Thymus (tissue), 11 donors: ENCODE measurements around the gene WDR90. TPM values are rescaled to one million over a fixed set of nuclear protein-coding genes. Genes with fewer than 3 reads are reported as not detected.
A peak's percentile ranks its signal among the peaks of the same experiment; 100 is the strongest.

Experiments used
- DNase-seq, 9 donors: peaks; one replicate each; pipeline ENCODE4 v3.0.0-alpha.2; 2013; ENCODE audit warnings: low spot score in 9 of 9, low read depth in 6 of 9, missing footprints in 1 of 9
- H3K27ac ChIP-seq, 2 donors: one replicate each; pipeline ENCODE4 v1.5.1; 2013; ENCODE audit warnings: control low read depth in 1 of 2, low read depth in 1 of 2, low read length in 1 of 2, mild to moderate bottlenecking in 1 of 2, moderate library complexity in 1 of 2
- H3K27me3 ChIP-seq, 2 donors: one replicate each; pipeline ENCODE4 v1.5.1; 2013; ENCODE audit warnings: low read length in 1 of 2; ENCODE audit not compliant: control insufficient read depth in 2 of 2, insufficient read depth in 1 of 2
- H3K36me3 ChIP-seq, 2 donors: one replicate each; pipeline ENCODE4 v1.5.1; 2013; ENCODE audit warnings: low read length in 1 of 2, mild to moderate bottlenecking in 1 of 2, moderate library complexity in 1 of 2; ENCODE audit not compliant: control insufficient read depth in 2 of 2, insufficient read depth in 2 of 2
- H3K4me1 ChIP-seq, 2 donors: one replicate each; pipeline ENCODE4 v1.5.1; 2013; ENCODE audit warnings: low read length in 2 of 2; ENCODE audit not compliant: control insufficient read depth in 2 of 2, insufficient read depth in 2 of 2
- H3K4me3 ChIP-seq, 2 donors: one replicate each; pipeline ENCODE4 v1.5.1; 2013; ENCODE audit warnings: low read length in 2 of 2, control low read depth in 1 of 2, mild to moderate bottlenecking in 1 of 2
- H3K9me3 ChIP-seq, 2 donors: one replicate each; pipeline ENCODE4 v1.5.1; 2013; ENCODE audit warnings: low read length in 1 of 2, mild to moderate bottlenecking in 1 of 2; ENCODE audit not compliant: control insufficient read depth in 2 of 2, insufficient read depth in 1 of 2
- WGBS: extraction: QIAGEN DNeasy Blood & Tissue Kit; methylation state at CpG from one replicate; pipeline ENCODE4 v1.1.7; 2013; 5-methylcytosine and 5-hydroxymethylcytosine counted together
- polyA plus RNA-seq: library from polyadenylated mRNA; stranded (reverse); fragments of 200-250 nt; gene quantifications from one replicate; pipeline ENCODE4 v1.2.3, GENCODE V29; 2013
- total RNA-seq: library from RNA; stranded (reverse); fragments of 120-200 nt; gene quantifications from one replicate; pipeline ENCODE4 v1.2.4, GENCODE V29; 2013
- donor health status: healthy.

The WDR90 gene
- total and polyA plus RNA-seq, 2 donors: 10.1 to 22.6 TPM

GRCh38 chr16:695355-696089, 46.4 kb downstream of the WDR90 start:
- peaks cover 0 to 10% of the 10 kb centered on the region in 2 donors for H3K9me3 ChIP-seq
- H3K27me3 ChIP-seq: peaks cover 64 to 94% of the 10 kb centered on the region in 2 donors
- H3K4me3 ChIP-seq: peak overlapping the region; percentile 42 to 54
- WGBS: 4% methylated on average over 71 of the region's 71 CpGs
- no peaks in the 10 kb centered on the region for H3K36me3 ChIP-seq
- peaks cover 20 to 28% of the 10 kb centered on the region in 2 donors for H3K4me1 ChIP-seq
- H3K27ac ChIP-seq: peak overlapping the region in 1 of 2 donors; percentile 19
- peak in 2 of 9 donors; percentile 61 to 69 for DNase-seq

DNA sequence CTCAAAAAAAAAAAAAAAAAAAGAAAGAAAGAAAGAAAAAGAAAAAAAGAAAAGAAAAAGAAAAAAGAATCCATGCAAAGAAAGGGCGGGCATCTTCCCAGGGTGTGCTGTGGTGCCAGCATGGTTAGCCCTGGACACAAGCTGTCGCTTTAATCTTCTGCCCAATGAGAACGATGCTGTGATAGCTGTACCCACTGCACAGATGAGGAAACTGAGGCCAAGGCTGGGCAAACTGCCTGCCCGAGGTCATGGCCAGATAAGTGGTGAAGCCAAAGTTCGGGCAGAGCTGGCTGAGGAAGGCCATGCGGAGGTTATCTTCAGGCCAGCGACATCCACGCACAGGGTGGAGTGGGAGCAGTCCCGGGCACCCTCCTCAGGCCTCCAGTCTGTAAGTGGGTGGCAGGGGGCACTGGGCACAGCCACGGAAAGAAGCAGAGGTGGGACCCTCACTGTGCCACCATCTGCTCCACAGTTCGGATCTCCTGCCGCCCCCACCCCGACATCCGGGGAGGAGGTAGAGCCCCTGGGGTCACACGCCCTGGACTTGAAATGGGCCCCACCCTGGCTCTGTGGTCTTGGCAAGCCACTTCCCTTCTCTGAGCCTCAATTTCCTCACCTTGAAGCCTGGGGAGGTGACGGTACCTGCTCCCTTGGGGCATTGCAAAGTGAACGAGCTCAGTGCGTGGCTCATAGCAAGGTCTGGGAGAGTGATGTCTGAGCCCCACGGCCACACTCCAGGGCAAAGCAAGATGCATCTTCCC, 49.9 kb downstream of the WDR90 start:
- H3K4me1 ChIP-seq: peaks cover 16 to 22% of the 10 kb centered on the region in 2 donors
- H3K9me3 ChIP-seq: peaks cover 0 to 14% of the 10 kb centered on the region in 2 donors
- H3K36me3 ChIP-seq: no peaks in the 10 kb centered on the region
- no peak overlapping the region for H3K4me3 ChIP-seq
- H3K27me3 ChIP-seq: peaks cover 72 to 96% of the 10 kb centered on the region in 2 donors
- DNase-seq: no peak
- 78% methylated on average over 19 of the region's 19 CpGs for whole genome bisulfite sequencing
- H3K27ac ChIP-seq: no peak overlapping the region

DNA sequence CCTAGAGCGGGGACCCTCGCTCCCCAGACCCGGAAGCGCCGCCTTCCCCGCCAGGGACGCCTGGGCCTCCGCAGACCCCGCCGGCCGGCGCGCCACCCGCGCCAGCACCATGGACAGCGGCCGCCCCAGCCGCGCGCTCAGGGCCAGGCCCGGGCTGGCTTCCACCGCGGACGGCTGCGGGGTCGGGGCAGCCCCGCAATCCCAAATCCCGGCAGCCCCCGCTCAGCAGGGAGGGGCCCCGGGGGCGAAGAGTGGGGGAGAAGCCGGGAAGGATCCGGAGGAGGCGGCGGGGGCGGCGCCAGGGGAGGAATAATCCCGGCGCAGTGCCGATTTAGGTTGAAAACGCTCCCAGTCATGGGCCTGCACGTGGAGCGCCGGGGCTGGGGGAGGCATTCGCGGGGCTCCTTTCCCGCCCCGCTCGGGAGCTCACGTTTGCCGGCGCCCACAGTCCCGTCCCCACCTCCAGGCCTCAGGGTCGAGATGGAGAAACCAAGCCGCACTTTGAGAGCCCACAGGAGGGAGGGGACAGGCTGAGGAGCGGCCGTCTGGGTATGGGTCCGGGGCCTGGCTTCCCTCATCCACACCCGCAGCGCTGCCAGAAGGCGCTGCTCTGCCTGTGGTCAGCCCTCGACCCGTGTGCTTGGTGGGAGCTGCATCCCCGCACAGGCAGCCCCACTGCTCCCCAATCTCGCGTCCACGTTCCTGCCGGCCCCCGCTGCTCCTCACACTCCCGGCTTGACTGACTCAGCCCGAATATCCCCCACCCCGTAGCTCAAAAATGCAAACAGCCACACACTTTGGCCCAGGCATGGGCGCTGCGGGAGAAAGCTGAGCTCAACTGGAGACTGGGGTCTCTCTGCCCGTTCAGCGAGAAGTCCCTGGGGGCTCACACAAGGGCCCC, 51.8 kb downstream of the WDR90 start:
- Histone ChIP-seq H3K9me3 (peaks cover 1 to 4% of the 10 kb centered on the region in 2 donors), H3K27ac (no peak overlapping the region), H3K4me3 (no peak overlapping the region), H3K27me3 (peaks cover 73 to 92% of the 10 kb centered on the region in 2 donors), H3K4me1 (peaks cover 2 to 9% of the 10 kb centered on the region in 2 donors), H3K36me3 (no peaks in the 10 kb centered on the region)
- 9% methylated on average over 76 of the region's 76 CpGs for WGBS
- DNase-seq: peak in 2 of 9 donors; percentile 64 to 68

DNA sequence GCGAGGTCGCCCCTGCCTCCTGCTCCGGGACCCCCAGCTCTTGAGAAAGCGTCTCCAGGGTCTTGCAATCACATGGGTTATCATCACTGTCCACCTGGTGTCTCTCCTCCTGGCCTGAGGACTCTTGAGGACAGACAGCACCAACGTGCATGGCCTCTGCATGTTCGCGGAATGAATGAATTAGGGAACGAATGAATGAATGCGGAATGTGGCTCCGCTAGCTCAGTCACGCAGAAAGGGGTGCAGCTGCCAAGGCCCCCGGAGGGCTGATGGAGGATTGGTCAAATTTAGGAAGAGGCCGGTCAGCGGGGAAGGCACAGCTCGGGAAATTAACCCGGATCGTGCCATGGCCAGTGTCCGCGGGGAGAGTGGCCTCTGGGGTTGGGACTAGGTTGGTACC, 53.2 kb downstream of the WDR90 start:
- no peaks in the 10 kb centered on the region for H3K36me3 ChIP-seq
- no peak overlapping the region for H3K4me3 ChIP-seq
- no peak overlapping the region for H3K27ac ChIP-seq
- WGBS: 87% methylated on average over 19 of the region's 19 CpGs
- H3K4me1 ChIP-seq: peaks cover 4 to 6% of the 10 kb centered on the region in 2 donors
- H3K27me3 ChIP-seq: peaks cover 75 to 93% of the 10 kb centered on the region in 2 donors
- DNase-seq: no peak
- peaks cover 1 to 4% of the 10 kb centered on the region in 2 donors for H3K9me3 ChIP-seq

- no peaks in the 10 kb centered on the region for H3K36me3 ChIP-seq
- peaks cover 4 to 6% of the 10 kb centered on the region in 2 donors for H3K4me1 ChIP-seq
- no peak overlapping the region for H3K27ac ChIP-seq
- peaks cover 1 to 4% of the 10 kb centered on the region in 2 donors for H3K9me3 ChIP-seq
- H3K4me3 ChIP-seq: no peak overlapping the region
- peaks cover 76 to 93% of the 10 kb centered on the region in 2 donors for H3K27me3 ChIP-seq
- DNase-seq: no peak
- WGBS: 85% methylated on average over 12 of the region's 12 CpGs
These were observed 54.2 kb downstream of the WDR90 start for GRCh38 chr16:703406-703805.

DNA sequence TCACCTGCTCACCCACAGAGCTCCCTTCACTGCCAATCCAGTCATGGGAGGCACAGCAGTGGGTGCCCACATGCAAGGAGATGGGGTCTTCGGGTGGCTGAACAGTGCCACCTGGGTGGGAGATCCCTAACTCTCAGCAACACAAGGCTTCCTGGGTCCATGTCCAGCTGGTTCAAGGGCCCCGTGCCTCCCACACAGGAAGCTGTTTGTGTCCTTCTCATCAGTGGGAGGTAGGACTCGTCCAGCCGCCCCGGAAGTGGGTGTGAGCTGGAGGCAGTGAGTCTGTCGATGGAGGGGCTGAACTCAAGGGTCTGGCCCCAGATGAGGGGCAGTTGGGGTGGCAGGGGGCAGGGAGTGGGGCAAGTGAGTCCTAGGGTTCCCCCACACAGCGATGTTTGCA, 54.9 kb downstream of the WDR90 start:
- no peak for DNase-seq
- Histone ChIP-seq H3K9me3 (peaks cover 1 to 4% of the 10 kb centered on the region in 2 donors), H3K4me3 (no peak overlapping the region), H3K36me3 (no peaks in the 10 kb centered on the region), H3K27ac (no peak overlapping the region), H3K27me3 (peaks cover 76 to 95% of the 10 kb centered on the region in 2 donors), H3K4me1 (peaks cover 4 to 6% of the 10 kb centered on the region in 2 donors)
- 85% methylated on average over 7 of the region's 7 CpGs for WGBS

DNA sequence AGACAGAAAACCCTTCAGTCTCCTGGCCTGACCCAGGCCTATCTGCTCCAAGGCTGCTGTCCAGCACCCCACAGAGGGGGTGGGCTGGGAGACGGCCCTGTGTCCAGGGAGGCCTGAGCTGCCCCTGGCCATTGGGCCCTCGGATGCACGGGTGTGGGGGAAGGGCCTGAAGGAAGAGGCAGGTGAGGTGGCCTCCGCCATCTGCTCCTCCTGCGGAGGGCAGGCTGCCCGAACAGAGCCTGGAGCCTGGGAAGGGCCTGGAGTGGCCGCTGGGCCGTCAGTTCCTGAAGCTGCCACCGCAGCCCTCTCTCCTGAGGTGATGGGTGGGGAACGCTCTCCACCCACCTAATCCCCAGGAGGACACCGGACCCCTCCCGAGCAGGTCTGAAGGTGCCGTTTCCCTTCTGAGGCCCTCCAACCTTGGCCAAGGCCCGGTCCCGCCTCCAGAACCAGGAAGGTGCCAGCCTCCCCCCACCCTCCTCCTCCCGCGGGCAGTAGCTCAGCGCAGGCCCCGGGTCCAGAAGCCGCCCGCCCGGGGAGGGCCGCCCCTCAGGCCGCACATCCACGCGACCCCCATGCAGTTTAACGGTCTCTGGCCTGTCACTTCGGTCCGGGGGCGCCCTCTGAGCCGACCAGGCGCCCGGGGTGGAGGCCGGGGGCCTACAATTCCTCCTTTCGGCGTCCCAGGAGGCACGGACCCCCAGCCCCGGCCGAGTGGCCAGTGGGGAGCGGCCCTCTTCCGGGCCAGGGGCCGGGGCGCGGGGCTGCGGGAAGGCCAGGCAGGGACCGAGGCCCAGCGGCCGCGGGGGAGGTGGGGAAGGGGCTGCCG, 55.6 kb downstream of the WDR90 start:
- Histone ChIP-seq H3K4me3 (no peak overlapping the region), H3K36me3 (no peaks in the 10 kb centered on the region), H3K9me3 (peaks cover 1 to 4% of the 10 kb centered on the region in 2 donors), H3K27ac (no peak overlapping the region), H3K27me3 (peaks cover 75 to 95% of the 10 kb centered on the region in 2 donors), H3K4me1 (peaks cover 4 to 6% of the 10 kb centered on the region in 2 donors)
- DNase-seq: no peak
- 19% methylated on average over 50 of the region's 50 CpGs for WGBS
